HG02798 (cell line): ENCODE data around the gene MTMR11.
"Not testable (repeated sequence)": the region's sequence is repeated elsewhere in the genome, so short reads cannot be mapped to it uniquely, and the experiment has no call there.

Experiments
- ATAC-seq: cut with Tn5 transposase; IDR thresholded peaks from one replicate; pipeline ENCODE4 v1.9.1; 2021; ENCODE audit warnings: mild to moderate bottlenecking; ENCODE audit not compliant: unreplicated experiment, poor library complexity

MTMR11 gene

DNA sequence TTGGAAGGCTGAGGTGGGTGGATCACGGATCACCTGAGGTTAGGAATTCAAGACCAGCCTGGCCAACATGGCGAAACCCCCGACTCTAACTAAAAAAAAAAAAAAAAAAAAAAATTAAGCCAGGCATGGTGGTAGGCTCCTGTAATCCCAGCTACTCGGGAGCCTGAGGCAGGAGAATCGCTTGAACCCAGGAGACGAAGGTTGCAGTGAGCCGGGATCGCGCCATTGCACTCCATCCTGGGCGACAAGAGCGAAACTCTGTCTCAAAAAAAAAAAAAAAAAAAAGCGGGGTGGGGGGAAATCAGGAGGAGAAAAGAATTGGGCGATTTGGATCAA, 2.0 kb upstream of the MTMR11 start:
- not testable (repeated sequence) for ATAC-seq

DNA sequence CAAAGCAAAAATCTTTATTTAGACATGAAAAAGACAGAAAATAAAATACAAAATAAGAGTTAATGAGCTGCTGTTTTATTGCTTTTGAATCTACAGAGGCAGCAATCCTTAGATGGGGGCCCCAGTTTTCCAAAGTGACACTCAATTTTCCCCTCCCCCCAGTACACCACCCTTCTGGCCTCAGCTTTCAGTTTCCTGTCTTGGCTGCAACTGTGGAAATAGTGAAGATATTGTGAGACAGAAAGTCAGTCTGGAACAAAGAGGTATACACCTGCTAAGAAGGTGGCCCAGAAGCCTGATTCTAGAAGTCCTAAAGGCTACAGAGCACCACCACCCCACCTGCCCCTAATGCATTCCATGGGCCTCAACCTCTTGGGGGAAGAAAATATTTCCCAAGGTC, 1.1 kb upstream of the MTMR11 start:
- ATAC-seq: no peak

GRCh38 chr1:149936992-149937705, 470 bp upstream of the MTMR11 start:
- no peak for ATAC-seq

- ATAC-seq: no peak
Observed at GRCh38 chr1:149934356-149934755, 2.3 kb downstream of the MTMR11 start.

GRCh38 chr1:149933208-149933607, 3.5 kb downstream of the MTMR11 start:
- no peak for ATAC-seq

DNA sequence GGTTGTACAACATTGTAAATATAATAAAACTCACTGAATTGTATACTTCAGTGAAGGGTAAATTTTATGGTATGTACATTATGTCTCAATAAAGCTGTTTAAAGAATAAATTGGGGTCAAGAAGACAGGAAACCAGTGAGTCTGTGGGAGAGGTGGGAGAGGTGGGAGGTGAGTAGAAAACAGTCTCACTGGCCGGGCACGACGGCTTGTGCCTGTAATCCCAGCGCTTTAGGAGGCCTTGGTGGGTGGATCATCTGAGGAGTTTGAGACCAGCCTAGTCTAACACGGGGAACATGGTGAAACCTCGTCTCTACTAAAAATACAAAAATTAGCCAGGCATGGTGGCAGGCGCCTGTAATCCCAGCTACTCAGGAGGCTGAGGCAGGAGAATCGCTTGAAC, 4.2 kb downstream of the MTMR11 start:
- ATAC-seq: no peak

GRCh38 chr1:149931212-149931790, 5.4 kb downstream of the MTMR11 start:
- no peak for ATAC-seq

GRCh38 chr1:149929856-149930255, 6.8 kb downstream of the MTMR11 start:
- no peak for ATAC-seq

- no peak for ATAC-seq
Observed at GRCh38 chr1:149928401-149928724, 8.3 kb downstream of the MTMR11 start.

DNA sequence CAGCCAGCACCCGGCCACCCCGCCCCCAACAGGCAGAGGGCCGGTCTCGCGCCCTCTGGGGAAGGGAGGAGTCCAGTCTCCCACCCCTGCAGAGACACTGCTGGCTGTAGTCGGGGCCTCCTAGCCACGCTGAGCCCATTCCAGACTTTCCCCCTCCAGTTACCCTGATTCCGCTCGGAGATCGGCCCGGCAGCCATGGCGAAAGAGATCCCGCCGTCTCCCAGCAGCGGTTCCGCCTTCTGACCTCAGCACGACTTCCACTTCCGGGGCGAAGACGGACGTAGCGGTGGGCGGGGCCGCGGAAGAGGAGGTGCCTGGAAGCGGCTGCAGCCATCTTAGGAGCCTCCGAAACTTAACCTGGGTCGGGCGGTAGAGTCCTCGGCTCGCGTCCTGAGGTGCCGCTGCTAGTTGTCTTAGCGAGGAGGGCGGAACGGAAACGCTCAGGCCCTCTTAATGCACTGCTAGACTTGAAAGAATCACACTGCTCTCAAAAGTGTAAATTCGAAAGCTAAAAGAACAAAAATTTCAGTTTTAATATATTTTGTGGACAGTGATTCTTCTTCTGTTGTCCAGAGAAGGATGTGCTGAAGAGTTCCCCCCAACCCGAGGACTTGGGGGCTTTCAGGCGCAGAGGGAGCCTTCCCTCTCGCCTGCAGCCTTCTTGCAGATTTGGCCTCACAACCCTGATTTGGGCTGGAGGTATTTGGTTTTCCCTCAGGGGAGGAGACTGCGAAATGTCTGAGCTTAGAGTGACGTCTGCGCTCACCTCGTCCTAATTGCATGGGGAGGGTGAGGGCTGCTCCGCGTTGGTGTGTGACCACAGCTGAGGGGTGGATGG, 8.9 kb downstream of the MTMR11 start, which contains the start of gene SF3B4:
TSS of gene SF3B4 (minus strand) at position 241 of the 838 bp plus-strand sequence. CDS start at position 197, 44 bp downstream.
- peak; percentile 97 for ATAC-seq

GRCh38 chr1:149927056-149927562, 9.6 kb downstream of the MTMR11 start:
- no peak for ATAC-seq

DNA sequence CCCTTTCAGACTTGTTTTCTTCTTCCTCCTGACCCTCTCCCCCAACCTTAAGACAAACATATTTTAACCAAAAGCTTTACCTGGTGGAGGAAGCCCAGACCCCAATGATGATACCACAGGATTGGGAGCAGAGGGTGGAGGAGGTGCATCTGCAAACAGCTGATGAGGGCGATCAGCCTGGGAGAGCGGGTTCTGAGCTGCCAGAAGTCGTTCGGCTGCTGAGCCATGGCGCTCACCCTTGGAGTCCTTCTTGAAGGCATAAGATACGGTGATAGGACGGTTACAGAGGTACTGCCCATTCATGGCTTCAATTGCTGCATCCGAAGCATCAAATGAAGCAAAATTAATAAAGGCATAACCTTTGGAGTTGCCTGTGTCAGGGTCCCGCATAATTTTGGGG, 10.4 kb downstream of the MTMR11 start:
- ATAC-seq: no peak

DNA sequence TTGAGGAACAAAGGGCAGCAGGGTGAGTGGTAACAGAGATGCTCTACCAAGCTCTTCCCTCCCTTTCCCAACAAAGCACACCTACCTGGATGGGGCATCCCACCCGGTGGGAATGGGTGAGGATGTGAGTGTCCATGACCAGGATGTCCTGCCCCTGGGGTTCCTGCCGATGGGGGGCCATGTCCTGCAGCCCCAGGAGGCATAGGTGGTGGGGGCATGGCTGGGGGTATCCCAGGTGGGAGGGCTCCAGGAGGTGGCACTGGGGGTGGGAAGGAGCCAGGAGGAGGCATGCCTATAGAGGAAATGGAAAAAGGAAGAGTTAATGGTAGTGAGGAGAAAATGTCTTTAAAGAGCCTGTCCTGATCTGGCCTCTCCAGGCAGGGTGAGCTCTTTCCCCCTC, 10.9 kb downstream of the MTMR11 start:
- no peak for ATAC-seq

DNA sequence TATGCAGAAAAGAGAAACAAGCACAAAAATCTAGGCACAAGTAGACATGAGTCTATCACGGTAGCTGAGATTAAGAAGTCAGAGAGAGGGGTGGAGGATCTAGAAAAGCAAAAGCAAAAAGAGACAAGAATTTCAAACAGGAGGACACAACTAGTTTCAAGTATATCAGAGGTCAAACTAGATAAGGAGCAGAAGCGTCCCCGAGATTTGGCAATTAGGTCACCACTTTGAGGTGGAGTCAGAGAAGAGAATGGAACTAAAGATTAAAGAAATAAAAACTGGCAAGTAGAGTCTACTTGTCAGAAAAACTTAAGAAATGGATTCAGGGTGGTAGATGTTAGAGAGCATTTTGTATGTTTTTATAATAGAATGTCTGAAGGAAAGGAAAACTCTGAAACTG, 11.3 kb downstream of the MTMR11 start:
- ATAC-seq: no peak

GRCh38 chr1:149923626-149924025, 13.1 kb downstream of the MTMR11 start:
- ATAC-seq: no peak

DNA sequence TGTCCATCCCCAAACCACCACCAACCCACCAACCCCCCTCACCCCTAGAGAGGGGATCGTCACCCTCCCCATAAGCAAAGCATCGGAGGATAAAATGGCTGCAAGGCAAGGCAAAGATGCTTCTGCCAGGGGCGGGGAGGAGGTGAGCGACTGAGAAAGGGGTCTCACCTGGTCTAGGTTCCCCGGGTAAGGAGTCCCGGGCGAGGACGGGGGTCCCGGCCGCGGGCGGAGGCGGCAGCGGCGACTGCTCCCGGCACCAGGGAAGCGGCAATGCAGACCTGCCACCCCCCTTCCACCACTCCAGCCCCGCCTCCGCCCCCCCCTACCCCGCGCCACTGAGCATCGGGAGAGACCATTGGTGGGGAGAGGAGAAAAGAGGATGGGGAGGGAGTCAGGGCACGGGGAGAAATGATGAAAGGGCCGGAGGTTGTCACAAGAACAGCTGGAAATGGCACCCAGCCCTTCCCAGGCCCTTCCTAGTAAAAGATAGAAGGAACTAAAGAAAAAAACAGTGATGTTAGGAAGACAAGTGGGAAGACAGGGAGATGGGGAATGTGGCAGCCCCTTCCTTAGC, 19.0 kb downstream of the MTMR11 start, which contains the start of gene SV2A:
TSS of gene SV2A (minus strand) at position 274 of the 574 bp plus-strand sequence. CDS start 4,004 bp downstream, outside the sequence.
- no peak for ATAC-seq

DNA sequence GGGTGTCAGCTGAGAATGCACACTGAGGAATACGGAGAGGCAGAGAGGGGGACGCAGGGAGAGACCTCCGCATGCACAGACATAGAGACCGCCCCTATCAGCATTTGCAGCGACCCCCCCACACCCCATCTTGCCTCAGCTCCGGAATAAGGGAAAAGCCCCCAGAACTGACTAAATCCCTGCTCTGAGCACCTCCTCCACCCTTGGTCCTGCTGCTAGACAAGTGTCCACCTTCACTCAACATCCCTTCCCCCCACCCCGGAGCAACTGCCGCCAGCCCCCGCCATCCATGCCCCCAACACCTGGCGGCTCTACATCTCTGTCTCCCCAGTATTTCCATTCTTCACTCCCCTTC, 19.8 kb downstream of the MTMR11 start:
- ATAC-seq: no peak

DNA sequence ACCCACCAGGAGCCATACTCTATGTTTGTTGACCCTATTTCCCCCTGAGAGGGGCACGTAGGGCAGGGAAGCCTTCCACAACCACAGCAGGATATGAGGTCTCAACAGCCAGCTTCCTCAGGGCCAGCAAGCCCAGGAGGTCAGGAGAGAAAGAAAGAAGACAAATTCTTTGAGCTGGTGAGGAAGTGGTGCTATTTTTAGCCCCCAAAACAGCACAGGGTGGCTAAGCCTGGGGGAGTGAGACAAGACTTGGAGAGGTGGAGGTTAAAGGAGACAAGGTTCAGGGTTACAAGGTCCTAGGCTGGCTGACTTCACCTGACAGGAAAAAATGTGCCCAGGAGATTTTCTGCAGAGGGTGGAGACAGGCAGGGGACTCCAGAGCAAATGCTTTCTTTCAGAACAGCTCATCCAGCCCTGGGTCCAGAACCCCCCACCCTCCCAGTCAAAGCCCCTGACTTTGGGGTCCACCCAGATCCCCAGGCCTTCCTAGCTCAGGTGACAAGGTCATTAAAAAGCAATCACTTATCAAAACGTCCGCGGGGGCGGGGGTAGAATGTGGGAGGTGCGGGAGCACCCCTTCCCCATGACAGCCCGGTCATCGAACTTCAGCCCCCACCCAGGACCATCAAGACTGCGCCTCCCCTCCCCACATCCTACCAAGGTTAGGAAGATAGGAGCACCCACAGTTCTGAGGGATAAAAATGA, 20.3 kb downstream of the MTMR11 start:
- no peak for ATAC-seq

DNA sequence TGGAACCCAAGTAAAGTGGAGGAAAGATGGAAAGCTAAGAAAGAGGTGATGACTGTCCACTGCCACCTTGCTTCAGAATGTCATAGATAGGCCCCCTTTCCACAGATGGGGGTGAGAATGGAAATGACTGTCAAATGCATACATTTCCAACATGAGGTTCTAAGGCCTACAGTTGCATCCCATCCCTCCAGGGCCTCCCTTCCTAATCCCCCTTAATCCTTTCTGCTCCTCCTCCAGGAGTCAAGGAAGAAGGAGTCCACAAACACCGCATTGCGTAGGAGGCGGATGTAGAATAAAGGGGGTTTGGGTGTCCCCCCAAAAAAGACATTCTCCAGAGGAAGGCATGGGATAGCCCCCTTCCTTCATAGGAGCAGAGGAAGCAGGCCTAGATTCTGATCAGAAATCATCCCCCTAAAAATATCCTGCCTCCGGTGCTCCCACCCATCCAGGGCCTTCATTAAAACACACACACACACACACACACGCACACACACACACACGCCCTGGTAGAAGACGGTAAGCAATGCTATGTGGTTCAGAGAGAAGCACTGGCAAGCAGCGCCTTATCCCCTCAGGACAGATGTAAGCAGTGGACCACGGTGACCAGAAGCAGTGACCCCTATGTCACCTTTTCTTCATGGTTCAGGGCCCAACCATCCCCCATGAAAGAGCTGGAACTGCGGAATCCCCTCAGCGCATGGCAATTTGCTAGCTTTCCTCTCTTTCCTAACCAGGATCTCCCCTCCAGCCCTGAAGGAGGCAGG, 21.1 kb downstream of the MTMR11 start:
- ATAC-seq: no peak

DNA sequence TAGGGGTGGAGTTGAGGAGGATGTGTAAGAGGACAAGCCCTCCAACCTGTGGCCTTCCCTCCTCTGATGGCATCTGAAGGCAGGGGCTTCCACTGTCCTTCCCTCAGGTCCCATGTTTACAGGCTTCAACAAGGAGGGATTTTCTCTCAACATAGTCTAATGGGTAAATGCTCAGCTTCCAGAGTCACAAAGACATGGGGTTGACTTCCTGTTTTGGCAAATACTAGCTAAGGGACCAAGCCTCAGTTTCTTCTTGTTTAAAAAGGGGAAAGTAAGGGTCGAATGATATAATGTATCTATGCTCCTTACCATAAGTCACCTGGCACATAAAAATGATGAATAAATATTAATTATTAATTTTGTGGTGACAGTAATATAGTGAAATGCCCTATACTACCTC, 22.1 kb downstream of the MTMR11 start:
- ATAC-seq: no peak
